Loucy (cell line): ENCODE measurements around the gene WDPCP.

ENCODE experiments used
- H2AFZ ChIP-seq: fragments of 200-600 bp; sonication (generic); 2 replicates; pipeline ENCODE4 v1.6.0; 2016; ENCODE audit warnings: antibody characterized with exemption, mild to moderate bottlenecking, low read length, moderate library complexity
- H3F3A ChIP-seq: fragments of 200-600 bp; 2 replicates; pipeline ENCODE4 v1.6.0; 2016; ENCODE audit warnings: antibody characterized with exemption, low read depth, mild to moderate bottlenecking
- H3K27me3 ChIP-seq: fragments of 200-600 bp; sonication (generic); 2 replicates; pipeline ENCODE4 v1.6.1; 2014; ENCODE audit warnings: low read length, mild to moderate bottlenecking; ENCODE audit not compliant: insufficient read depth, poor library complexity, severe bottlenecking
- H3K36me3 ChIP-seq: fragments of 200-600 bp; sonication (generic); 2 replicates; pipeline ENCODE4 v1.6.1; 2016; ENCODE audit warnings: low read length; ENCODE audit not compliant: insufficient read depth
- H3K4me1 ChIP-seq: fragments of 200-600 bp; sonication (generic); 2 replicates; pipeline ENCODE4 v1.5.1; 2014; ENCODE audit warnings: low read length, mild to moderate bottlenecking; ENCODE audit not compliant: insufficient read depth, poor library complexity, severe bottlenecking
- H3K4me2 ChIP-seq: fragments of 200-600 bp; sonication (generic); 2 replicates; pipeline ENCODE4 v1.6.0; 2014; ENCODE audit warnings: antibody characterized with exemption, low read length, low read depth, mild to moderate bottlenecking; ENCODE audit not compliant: poor library complexity, severe bottlenecking
- H3K4me3 ChIP-seq: fragments of 200-600 bp; sonication (generic); 2 replicates; pipeline ENCODE4 v1.5.1; 2014; ENCODE audit warnings: low read length, mild to moderate bottlenecking, mixed read lengths; ENCODE audit not compliant: poor library complexity, severe bottlenecking
- H3K79me2 ChIP-seq: fragments of 200-600 bp; sonication (generic); 2 replicates; pipeline ENCODE4 v1.6.1; 2014; ENCODE audit warnings: low read length; ENCODE audit not compliant: insufficient read depth
- H3K9ac ChIP-seq: fragments of 200-600 bp; sonication (generic); 2 replicates; pipeline ENCODE4 v1.6.0; 2014; ENCODE audit warnings: mild to moderate bottlenecking, low read depth, low read length, moderate library complexity; ENCODE audit not compliant: poor library complexity, severe bottlenecking
- H3K9me2 ChIP-seq: fragments of 200-600 bp; sonication (generic); replicated peaks from 2 replicates; pipeline ENCODE4 v1.6.1; 2016; ENCODE audit warnings: low read depth, low read length, mixed read lengths
- H3K9me3 ChIP-seq: fragments of 200-600 bp; sonication (generic); 2 replicates; pipeline ENCODE4 v1.6.1; 2014; ENCODE audit warnings: mild to moderate bottlenecking, antibody characterized with exemption, low read length, low read depth; ENCODE audit not compliant: insufficient read depth
- H4K20me1 ChIP-seq: fragments of 200-600 bp; sonication (generic); 2 replicates; pipeline ENCODE4 v1.6.0; 2014; ENCODE audit warnings: antibody characterized with exemption, low read length, mild to moderate bottlenecking; ENCODE audit not compliant: insufficient read depth, poor library complexity, severe bottlenecking
- EZH2phosphoT487 ChIP-seq: fragments of 200-600 bp; IDR thresholded peaks from 2 replicates; pipeline ENCODE4 v1.6.1; 2018; ENCODE audit warnings: antibody characterized with exemption, mild to moderate bottlenecking, moderate library complexity, borderline replicate concordance
- TF ChIP-seq, protein P1 (sequence below): fragments of 200-600 bp; sonication (generic); conservative IDR thresholded peaks from 2 replicates; pipeline ENCODE4 v1.5.1; 2014; ENCODE audit warnings: mild to moderate bottlenecking, antibody characterized with exemption, low read length

WDPCP gene

DNA sequence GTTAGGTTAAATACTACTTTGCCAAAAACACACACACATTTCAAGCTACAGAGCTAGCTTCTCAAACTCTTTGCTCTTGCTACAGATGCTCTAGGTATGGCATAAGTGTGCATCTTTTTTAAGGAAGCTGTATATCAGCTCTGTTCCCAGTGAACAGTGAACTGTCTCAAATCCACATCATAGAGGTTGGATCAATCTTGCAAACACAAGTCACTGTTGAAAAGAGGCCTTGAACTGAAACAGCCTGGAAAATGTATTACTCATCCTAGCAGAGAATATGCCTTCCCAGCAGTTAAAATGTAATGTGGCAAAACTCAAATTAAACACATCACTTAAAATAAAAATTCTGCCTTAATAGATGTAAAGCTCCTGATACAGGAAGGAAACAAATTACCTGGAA lies 151.8 kb downstream of the WDPCP start:
- no peak overlapping the region for H3K4me2 ChIP-seq
- TF ChIP-seq, protein P1, sequence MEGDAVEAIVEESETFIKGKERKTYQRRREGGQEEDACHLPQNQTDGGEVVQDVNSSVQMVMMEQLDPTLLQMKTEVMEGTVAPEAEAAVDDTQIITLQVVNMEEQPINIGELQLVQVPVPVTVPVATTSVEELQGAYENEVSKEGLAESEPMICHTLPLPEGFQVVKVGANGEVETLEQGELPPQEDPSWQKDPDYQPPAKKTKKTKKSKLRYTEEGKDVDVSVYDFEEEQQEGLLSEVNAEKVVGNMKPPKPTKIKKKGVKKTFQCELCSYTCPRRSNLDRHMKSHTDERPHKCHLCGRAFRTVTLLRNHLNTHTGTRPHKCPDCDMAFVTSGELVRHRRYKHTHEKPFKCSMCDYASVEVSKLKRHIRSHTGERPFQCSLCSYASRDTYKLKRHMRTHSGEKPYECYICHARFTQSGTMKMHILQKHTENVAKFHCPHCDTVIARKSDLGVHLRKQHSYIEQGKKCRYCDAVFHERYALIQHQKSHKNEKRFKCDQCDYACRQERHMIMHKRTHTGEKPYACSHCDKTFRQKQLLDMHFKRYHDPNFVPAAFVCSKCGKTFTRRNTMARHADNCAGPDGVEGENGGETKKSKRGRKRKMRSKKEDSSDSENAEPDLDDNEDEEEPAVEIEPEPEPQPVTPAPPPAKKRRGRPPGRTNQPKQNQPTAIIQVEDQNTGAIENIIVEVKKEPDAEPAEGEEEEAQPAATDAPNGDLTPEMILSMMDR = no peak
- TF ChIP-seq EZH2phosphoT487 = no peak
- H3K27me3 ChIP-seq = no peaks in the 10 kb centered on the region
- no peak overlapping the region for H3K9ac ChIP-seq
- H3K9me2 ChIP-seq = no peaks in the 10 kb centered on the region
- H3K36me3 ChIP-seq = no peaks in the 10 kb centered on the region; the same call in 1 of the 2 replicates
- no peak overlapping the region for H3K4me3 ChIP-seq
- no peaks in the 10 kb centered on the region for H3K9me3 ChIP-seq
- H2AFZ ChIP-seq = no peak overlapping the region
- H3F3A ChIP-seq = no peaks in the 10 kb centered on the region
- H4K20me1 ChIP-seq = no peaks in the 10 kb centered on the region
- no peaks in the 10 kb centered on the region for H3K79me2 ChIP-seq
- no peaks in the 10 kb centered on the region for H3K4me1 ChIP-seq

DNA sequence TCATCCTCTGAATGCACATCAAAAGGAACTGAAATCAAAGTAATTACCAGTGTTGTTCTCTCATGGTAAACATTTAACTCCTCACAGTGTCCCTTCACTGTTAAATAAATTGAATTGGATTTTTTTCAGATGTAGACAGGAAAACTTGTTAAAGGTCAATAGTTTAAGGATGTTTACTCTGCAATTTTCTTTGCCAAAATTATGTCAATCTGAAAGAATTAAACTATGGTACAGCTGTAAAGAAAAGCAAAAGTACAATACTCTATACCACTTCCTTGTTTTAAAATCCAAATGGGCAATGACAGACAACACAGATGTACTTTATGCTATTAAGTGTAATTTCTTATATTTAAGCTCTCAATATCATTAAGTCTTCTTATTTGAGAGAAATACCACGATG lies 153.2 kb downstream of the WDPCP start:
- H2AFZ ChIP-seq = no peak overlapping the region
- no peak overlapping the region for H3K4me3 ChIP-seq
- H3K79me2 ChIP-seq = no peaks in the 10 kb centered on the region
- H3K36me3 ChIP-seq = no peaks in the 10 kb centered on the region; the same call in 1 of the 2 replicates
- H3K4me2 ChIP-seq = no peak overlapping the region
- H3K9ac ChIP-seq = no peak overlapping the region
- no peaks in the 10 kb centered on the region for H3K4me1 ChIP-seq
- H3K9me3 ChIP-seq = no peaks in the 10 kb centered on the region
- H4K20me1 ChIP-seq = no peaks in the 10 kb centered on the region
- TF ChIP-seq EZH2phosphoT487 = no peak
- TF ChIP-seq, protein P1 = no peak
- H3K27me3 ChIP-seq = no peaks in the 10 kb centered on the region
- H3F3A ChIP-seq = no peaks in the 10 kb centered on the region
- no peaks in the 10 kb centered on the region for H3K9me2 ChIP-seq

DNA sequence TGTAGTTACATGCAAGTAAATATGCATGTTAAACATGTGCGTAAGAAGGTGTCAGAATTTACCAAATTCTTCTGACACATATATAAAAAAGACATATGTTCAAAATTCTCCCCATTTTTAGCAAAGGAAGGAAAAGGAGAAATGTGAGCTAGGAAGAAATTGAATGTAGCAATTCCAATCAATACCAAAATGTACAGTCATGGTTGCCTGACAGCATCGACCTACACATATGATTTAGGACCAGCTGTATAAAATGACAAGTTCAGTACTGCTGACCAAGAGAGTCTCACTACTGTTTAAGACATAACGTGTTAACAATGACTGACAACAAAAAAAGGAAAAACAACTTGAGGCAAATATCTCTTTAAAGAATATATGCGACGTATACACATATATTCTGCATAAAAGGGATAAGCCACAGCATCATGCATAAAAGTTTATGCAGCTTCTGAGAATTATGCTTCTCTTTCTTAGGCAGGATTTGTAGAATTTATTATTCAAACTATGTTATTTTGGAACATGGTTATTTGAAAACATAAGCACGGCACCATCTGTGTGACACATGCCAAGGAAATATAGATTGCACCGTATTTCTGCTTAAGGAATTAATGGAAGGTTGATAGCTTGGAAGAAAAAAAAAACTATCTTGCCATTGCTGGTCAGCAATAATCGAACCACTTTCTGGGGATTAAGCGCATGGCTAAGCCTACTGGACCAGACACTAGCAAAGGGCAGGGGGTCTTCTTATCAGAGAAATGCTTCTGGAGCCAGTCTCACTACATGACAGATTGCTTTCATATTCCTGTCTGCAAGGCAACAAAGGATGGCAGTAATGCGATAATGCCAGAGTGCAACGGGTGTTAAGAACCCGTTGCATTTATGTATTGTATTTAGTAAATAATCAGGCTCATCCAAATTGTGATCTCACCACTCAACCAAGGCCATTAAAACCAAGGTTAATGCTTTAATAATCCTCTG lies 154.0 kb downstream of the WDPCP start:
- H3K36me3 ChIP-seq = no peaks in the 10 kb centered on the region; the same call in 1 of the 2 replicates
- H3K79me2 ChIP-seq = no peaks in the 10 kb centered on the region
- H3K9me3 ChIP-seq = no peaks in the 10 kb centered on the region
- no peak overlapping the region for H3K4me2 ChIP-seq
- H3K4me1 ChIP-seq = no peaks in the 10 kb centered on the region
- no peak overlapping the region for H3K4me3 ChIP-seq
- no peak overlapping the region for H3K9ac ChIP-seq
- H3K9me2 ChIP-seq = no peaks in the 10 kb centered on the region
- no peaks in the 10 kb centered on the region for H3K27me3 ChIP-seq
- no peak for TF ChIP-seq EZH2phosphoT487
- TF ChIP-seq, protein P1 = no peak
- H3F3A ChIP-seq = no peaks in the 10 kb centered on the region
- H4K20me1 ChIP-seq = no peaks in the 10 kb centered on the region
- H2AFZ ChIP-seq = no peak overlapping the region
